ENCODE measurements around the gene TMEM272. TPM values are rescaled to one million over a fixed set of nuclear protein-coding genes. Genes with fewer than 3 reads are reported as not detected.

Gene TMEM272
- polyA plus RNA-seq, 3 donors: 0.34 to 0.54 (median 0.38) TPM

- no peak for DNase-seq (ENCODE audit: extremely low read depth in 1 of 11, low read depth in 9 of 11, low spot score in 4 of 11)
These were observed 74.1 kb downstream of the TMEM272 start for GRCh38 chr13:51770681-51771417.

GRCh38 chr13:51770160-51770559 is 74.8 kb downstream of the TMEM272 start:
- no peak for DNase-seq (ENCODE audit: extremely low read depth in 1 of 11, low read depth in 9 of 11, low spot score in 4 of 11)

- no peak for DNase-seq (ENCODE audit: extremely low read depth in 1 of 11, low read depth in 9 of 11, low spot score in 4 of 11)
These were observed 75.4 kb downstream of the TMEM272 start for GRCh38 chr13:51769455-51770127.

- DNase-seq (ENCODE audit: extremely low read depth in 1 of 11, low read depth in 9 of 11, low spot score in 4 of 11): no peak
These were observed 76.0 kb downstream of the TMEM272 start for GRCh38 chr13:51768976-51769375.

GRCh38 chr13:51768378-51768921 is 76.5 kb downstream of the TMEM272 start:
- DNase-seq (ENCODE audit: extremely low read depth in 1 of 11, low read depth in 9 of 11, low spot score in 4 of 11): no peak

- no peak for DNase-seq (ENCODE audit: extremely low read depth in 1 of 11, low read depth in 9 of 11, low spot score in 4 of 11)
These were observed 77.9 kb downstream of the TMEM272 start for GRCh38 chr13:51767100-51767499.

- DNase-seq (ENCODE audit: extremely low read depth in 1 of 11, low read depth in 9 of 11, low spot score in 4 of 11): no peak
These were observed 79.8 kb downstream of the TMEM272 start for GRCh38 chr13:51765142-51765515.

GRCh38 chr13:51764184-51765141 is 80.5 kb downstream of the TMEM272 start:
- DNase-seq (ENCODE audit: extremely low read depth in 1 of 11, low read depth in 9 of 11, low spot score in 4 of 11): no peak

- no peak for DNase-seq (ENCODE audit: extremely low read depth in 1 of 11, low read depth in 9 of 11, low spot score in 4 of 11)
These were observed 81.5 kb downstream of the TMEM272 start for GRCh38 chr13:51763486-51763885.

Other genes with a start within 250 kb of the TMEM272 start
- gene DHRS12, start 41.0 kb downstream of the TMEM272 start, polyA plus RNA-seq (ENCODE audit: insufficient read length in 3 of 3): 10 to 100 TPM; 16.9 to 25.4 (median 19.7) TPM
- gene CCDC70, start 16.8 kb upstream of the TMEM272 start, polyA plus RNA-seq (ENCODE audit: insufficient read length in 3 of 3): not detected
- gene ATP7B, start 166.3 kb upstream of the TMEM272 start, polyA plus RNA-seq (ENCODE audit: insufficient read length in 3 of 3): 10 to 100 TPM; 17.7 to 19.0 (median 18.3) TPM
- gene ALG11, start 167.2 kb upstream of the TMEM272 start, polyA plus RNA-seq (ENCODE audit: insufficient read length in 3 of 3): 10 to 100 TPM; 28.8 to 36.8 (median 32.6) TPM
- 10 to 100 TPM; 32.1 to 37.4 (median 36.6) TPM for gene UTP14C, start 179.5 kb upstream of the TMEM272 start, polyA plus RNA-seq (ENCODE audit: insufficient read length in 3 of 3)